ENCODE results near the gene CBR1. TPM values are rescaled to one million over a fixed set of nuclear protein-coding genes. Genes with fewer than 3 reads are reported as not detected.

Gene CBR1
- total and polyA plus RNA-seq, 2 donors (not counting 3 experiments of a cell fraction or from before 2014, with no cell fraction given) = 41.3 to 124 TPM

DNA sequence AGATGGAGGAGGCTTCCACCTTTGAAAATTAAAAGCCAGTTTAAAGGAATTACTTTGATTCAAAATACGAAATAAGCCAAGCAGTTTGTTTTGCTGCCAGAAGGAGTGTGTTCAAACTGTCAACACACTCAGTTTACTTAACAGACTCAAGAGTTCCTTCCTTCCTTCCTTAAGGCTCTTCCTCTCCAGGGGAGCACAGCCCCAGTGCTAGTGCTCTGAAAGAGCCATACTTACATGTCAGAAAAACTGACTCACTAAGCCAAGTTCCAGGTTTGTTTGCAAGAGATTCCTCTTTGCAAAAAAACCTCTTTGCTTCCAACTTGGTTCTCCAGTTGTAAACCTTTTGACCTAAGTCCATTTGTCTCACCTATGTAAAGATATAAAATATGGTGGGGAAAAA is 23.8 kb upstream of the CBR1 start:
- H3K4me3 ChIP-seq (replicated peaks in 1 of 3; ENCODE audit: insufficient read depth in 1 of 3, low read depth in 1 of 3, low read length in 3 of 3) = no peak overlapping the region
- H3K27ac ChIP-seq (ENCODE audit: insufficient read depth, low read depth, low read length) = no peak overlapping the region
- peak; percentile 62 for DNase-seq (ENCODE audit: low read depth, low spot score)
- TF ChIP-seq FOS (IDR thresholded peaks at IDR 0.05; ENCODE audit: borderline replicate concordance, insufficient read depth, low read length) (no peak), POLR2A (IDR thresholded peaks at IDR 0.05; ENCODE audit: low read depth, low read length) (no peak), EZH2 (IDR thresholded peaks at IDR 0.05; ENCODE audit: borderline replicate concordance, low read depth, low read length, severe bottlenecking) (no peak), CTCF (IDR thresholded peaks at IDR 0.05; ENCODE audit: extremely low read depth in 1 of 2, insufficient read depth in 1 of 2, low read depth in 1 of 2, low read length in 2 of 2) (no peak), POLR2AphosphoS5 (IDR thresholded peaks at IDR 0.05; ENCODE audit: insufficient read depth, low read depth, low read length) (no peak)
- TF ChIP-seq, protein P1, sequence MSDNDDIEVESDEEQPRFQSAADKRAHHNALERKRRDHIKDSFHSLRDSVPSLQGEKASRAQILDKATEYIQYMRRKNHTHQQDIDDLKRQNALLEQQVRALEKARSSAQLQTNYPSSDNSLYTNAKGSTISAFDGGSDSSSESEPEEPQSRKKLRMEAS (IDR thresholded peaks at IDR 0.05; ENCODE audit: insufficient read depth, insufficient read length) = no peak
- H2AFZ ChIP-seq (ENCODE audit: low read depth, low read length) = no peak overlapping the region
- no peak overlapping the region for H3K4me2 ChIP-seq (ENCODE audit: insufficient read depth, low read length)
- H3K9ac ChIP-seq (replicated peaks; ENCODE audit: extremely low read depth, insufficient read depth, low read length) = no peak overlapping the region
- no peaks in the 10 kb centered on the region for H3K79me2 ChIP-seq (ENCODE audit: control insufficient read depth, insufficient read depth, low read length)
- no peaks in the 10 kb centered on the region for H3K9me1 ChIP-seq (replicated peaks; ENCODE audit: control insufficient read depth, extremely low read depth, insufficient read depth, low read length)
- dilution Hi-C loops (cut with MboI; ENCODE audit: extremely low pct_ligation_motif_present, low sequenced_read_pairs) = no loop called here
- intact Hi-C loops (cut with micrococcal nuclease) = no loop called here
- no TSS peak for BruUV-seq (replicated peaks)
- ChIA-PET CTCF (interaction anchor here (0.8 to 1.3 kb wide), 2 partner anchors 9 to 66 kb away, joined by 3 to 5 read pairs; no protein-coding TSS in a partner anchor), POLR2A (no interaction called here)
- peaks cover 6 to 21% of the 10 kb centered on the region in 2 experiments for H3K36me3 ChIP-seq (ENCODE audit: control insufficient read depth in 2 of 2, extremely low read depth in 1 of 2, insufficient read depth in 2 of 2, low read length in 2 of 2)
- peak; percentile 73 for FAIRE-seq
- no peaks in the 10 kb centered on the region for H3K9me3 ChIP-seq (replicated peaks; ENCODE audit: control insufficient read depth, insufficient read depth, low read length)
- H3K27me3 ChIP-seq (ENCODE audit: control insufficient read depth in 2 of 2, insufficient read depth in 2 of 2, low read length in 2 of 2) = no peaks in the 10 kb centered on the region
- H3K4me1 ChIP-seq (ENCODE audit: control insufficient read depth, extremely low read depth, insufficient read depth, low read length) = peaks cover 9% of the 10 kb centered on the region
- no peaks in the 10 kb centered on the region for H4K20me1 ChIP-seq (replicated peaks; ENCODE audit: control insufficient read depth, extremely low read depth, insufficient read depth, low read length)

Data from endothelial cell of umbilical vein (primary cell).